NK-92 treated with Interleukin-12 subunit alpha and Interleukin-12 subunit beta, amount 100 ng/mL, for 24 hours (cell line): ENCODE results near the gene ADIPOR2.

Source experiments
- DNase-seq: peaks from one replicate; lab custom pipeline; 2025; lab: John Stamatoyannopoulos, UW

The ADIPOR2 gene

GRCh38 chr12:1737652-1738286, 46.9 kb downstream of the ADIPOR2 start:
- no peak for DNase-seq

- no peak for DNase-seq
Measured at GRCh38 chr12:1738446-1738845, 47.6 kb downstream of the ADIPOR2 start.

GRCh38 chr12:1739368-1739767, 48.5 kb downstream of the ADIPOR2 start:
- DNase-seq, result no peak

DNA sequence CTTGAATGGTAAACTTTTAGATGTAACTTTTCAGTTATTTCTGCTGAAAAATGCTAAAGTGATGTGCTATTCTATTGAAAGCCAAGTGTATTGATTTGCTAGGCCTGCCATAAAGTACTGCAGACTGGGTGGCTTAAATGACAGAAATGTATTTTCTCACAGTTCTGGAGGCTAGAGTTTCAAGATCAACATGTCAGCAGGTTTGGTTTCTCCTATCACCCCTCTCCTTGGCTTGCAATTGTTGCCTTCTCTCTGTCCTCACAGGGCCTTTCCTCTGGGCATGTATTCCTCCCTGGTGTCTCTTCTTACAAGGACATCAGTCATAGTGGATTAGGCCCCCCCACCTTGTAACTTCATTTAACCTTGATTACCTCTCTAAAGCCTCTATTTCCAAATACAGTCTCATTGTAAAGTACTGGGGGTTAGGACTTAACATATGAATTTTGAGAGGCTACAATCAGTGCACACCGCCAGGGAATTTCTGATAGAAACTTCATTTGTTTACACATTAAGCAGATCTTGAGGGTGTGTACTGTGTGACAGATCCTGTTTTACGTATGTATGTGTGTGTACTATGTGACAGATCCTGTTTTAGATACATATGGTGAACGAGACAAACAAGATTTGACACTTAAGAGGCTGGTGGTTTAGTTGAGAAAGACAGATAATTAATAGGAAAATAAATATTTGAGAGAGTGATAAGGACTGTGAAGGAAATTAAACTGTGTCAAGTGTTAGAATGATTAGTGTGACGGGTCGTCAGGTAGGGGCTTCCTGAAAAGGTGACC, 49.5 kb downstream of the ADIPOR2 start:
- DNase-seq, result no peak

DNA sequence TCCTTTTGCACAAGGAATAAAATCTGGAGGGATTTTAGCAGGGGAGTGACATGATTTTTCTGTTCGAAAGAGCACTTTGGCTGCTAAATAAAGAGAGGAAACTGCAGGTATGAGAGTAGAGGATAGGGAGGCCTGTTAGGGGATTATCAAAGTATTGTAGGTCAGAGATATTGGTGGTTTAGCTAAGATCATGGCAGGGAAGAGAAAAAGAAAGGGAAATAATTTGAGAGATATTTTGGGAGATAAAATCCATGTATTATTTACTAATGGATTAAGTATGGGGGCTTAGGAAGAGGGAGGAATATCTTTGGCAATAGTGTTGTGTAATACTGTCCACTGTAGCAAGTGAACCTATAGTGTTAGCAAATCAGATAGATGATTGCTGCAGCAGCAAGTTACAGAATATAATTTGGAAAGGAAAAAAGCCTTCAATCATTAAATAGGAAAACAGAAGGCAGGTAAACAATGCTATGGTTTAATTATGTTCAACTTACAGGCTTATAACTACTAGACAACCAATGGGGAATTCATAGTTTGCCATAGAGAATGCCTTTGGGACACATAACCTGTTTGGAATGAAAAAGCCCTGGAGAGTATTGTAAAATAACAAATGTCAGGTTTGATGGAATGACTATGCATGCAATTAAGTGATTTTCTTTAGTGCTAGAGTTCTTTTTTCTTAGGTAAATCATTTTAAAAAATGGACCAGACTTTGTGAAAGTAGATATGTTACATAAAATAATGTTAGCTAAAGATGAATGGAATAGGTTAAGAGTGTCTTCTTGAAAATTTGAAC, 50.5 kb downstream of the ADIPOR2 start:
- DNase-seq, result no peak

DNA sequence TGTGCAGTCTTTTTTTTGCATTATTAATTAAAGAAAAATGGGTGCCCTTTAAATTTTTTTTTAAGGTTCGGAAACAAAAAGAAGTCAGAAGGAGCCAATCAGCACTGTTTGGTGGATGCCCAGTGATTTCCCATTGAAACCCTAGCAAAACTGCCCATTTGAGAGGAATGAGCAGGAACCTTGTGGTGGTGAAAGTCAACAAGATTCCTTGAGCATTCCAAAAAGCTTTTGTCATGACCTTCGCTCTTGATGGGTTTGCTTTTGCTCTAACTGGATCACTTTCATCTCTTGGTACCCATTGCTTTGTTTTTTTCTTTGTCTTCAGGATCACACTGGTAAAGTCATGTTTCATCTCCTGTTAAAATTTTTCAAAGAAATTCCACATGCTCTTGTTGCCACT, 54.1 kb downstream of the ADIPOR2 start:
- DNase-seq, result no peak

GRCh38 chr12:1747609-1748008, 56.7 kb downstream of the ADIPOR2 start:
- no peak for DNase-seq

DNA sequence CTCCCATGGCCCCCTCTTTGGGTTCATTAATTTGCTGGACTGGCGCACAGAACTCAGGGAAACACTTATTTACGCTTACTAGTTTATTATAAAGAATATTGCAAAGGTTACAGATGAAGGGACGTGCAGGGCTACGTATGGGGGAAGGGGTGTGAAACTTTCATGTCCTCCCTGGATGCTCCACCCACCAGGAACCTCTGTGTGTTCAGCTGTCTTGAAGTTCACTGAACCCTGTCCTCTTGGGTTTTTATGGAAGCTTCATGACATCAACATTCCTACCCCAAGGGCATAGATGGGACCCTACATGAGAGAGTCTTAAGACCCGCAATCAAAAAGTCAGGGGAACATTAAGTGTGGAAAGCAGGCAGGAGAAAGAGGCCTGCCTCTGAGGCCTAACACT, 58.1 kb downstream of the ADIPOR2 start:
- no peak for DNase-seq

DNA sequence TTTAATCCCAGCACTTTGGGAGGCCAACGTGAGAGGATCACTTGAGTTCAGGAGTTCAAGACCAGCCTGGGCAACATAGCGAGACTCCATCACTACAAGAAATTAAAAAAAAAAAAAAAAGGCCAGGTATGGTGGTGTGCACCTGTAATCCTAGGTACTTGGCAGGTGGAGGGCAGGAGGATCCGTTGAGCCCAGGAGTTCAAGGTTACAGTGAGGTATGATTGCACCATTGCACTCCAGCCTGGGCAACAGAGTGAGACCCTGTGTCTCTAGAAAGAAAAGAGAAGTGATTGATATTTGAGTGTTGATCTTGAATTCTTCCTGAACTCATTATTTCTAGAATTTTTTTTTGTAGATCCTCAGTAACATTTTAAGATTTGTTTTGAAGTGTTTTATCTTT, 59.4 kb downstream of the ADIPOR2 start:
- DNase-seq, result no peak

DNA sequence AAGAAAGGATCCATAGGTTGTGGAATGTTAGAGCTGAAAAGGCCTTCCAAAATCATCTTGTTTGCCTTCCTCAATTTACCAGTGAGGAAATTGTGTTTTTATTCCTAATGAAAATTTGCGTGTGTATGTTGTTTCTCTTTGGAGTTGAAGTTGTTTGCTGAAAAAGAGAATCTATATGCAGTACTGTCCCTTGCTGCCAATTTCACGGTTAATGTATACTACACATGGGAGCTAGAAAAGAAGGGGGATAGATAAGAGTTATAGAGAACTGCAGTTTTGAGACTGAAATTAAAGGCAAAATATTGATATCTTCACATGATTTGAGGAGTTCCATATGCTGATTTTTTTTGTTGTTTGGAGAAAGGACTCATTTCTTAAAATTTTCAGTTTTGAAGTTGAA, 67.5 kb downstream of the ADIPOR2 start:
- DNase-seq, result no peak

DNA sequence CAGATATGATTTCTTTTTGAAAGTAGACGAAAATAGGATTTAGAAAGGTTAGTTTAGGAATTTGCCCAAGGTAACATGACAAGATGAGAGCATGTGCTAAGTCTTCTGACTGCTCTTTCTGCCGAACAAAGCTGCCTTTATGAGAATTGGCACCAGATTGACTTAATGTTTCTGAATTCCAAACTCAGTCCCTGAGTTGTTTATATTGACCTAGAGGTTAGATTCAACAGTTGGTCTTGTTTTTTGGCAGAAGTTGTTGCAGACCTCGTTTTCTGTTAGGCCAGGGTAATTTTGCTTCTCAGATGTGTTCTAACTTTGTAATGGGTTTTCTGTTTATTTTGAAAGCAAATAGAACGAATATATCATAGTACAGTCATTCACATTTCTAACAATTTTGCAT, 68.0 kb downstream of the ADIPOR2 start:
- no peak for DNase-seq

- no peak for DNase-seq
Measured at GRCh38 chr12:1760566-1761382, 69.9 kb downstream of the ADIPOR2 start.

GRCh38 chr12:1761857-1762256, 71.0 kb downstream of the ADIPOR2 start:
- no peak for DNase-seq

- no peak for DNase-seq
Measured at GRCh38 chr12:1763153-1763552, 72.3 kb downstream of the ADIPOR2 start.

- no peak for DNase-seq
Measured at GRCh38 chr12:1766110-1766509, 75.2 kb downstream of the ADIPOR2 start.

GRCh38 chr12:1767407-1768090, 76.7 kb downstream of the ADIPOR2 start:
- no peak for DNase-seq

- no peak for DNase-seq
Measured at GRCh38 chr12:1768615-1769014, 77.7 kb downstream of the ADIPOR2 start.

GRCh38 chr12:1769809-1770494, 79.1 kb downstream of the ADIPOR2 start:
- DNase-seq, result no peak

DNA sequence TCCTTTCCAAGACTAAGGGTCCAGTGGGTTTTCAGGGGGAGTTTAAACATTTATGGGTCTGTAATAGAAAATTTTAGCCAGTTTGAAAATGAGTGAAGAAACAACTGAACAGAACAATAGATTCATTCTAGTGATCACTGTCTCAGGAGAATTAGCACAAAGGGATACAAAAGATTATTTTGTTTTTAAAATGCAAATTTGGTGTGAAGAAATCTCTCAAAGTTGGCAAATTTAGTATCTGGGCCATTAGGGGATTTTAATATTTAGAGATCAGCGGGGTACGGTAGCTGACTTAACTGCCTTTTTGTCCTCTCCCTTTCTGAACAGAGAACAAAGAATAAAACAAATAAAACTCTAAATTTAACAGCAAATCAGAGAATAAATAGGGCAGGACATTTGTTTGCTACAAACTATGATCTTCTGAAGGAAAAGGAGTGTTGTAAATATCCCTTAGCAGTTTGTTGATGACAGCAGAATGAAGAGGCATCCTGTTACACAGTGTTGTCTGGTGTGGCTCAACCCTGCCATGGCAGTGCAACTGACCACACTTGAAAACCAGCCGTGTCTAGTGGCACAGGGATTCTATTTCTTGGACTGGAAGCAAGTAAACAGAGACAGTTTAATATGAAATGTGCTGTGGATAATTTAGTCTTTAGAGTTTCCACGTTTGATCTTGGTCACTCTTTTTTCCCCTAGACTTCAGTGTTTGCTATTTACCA, 83.2 kb downstream of the ADIPOR2 start:
- DNase-seq, result no peak
